Parathyroid adenoma (tissue), 2 donors: ENCODE results near the gene ACTR3.

Source experiments
- H2AFZ ChIP-seq: fragments of 300-600 bp; sonication (generic); one replicate; pipeline ENCODE4 v1.7.0; 2017; ENCODE audit warnings: antibody characterized with exemption, mild to moderate bottlenecking
- H3K27ac ChIP-seq: fragments of 300-600 bp; sonication (generic); one replicate; pipeline ENCODE4 v1.7.0; 2017
- H3K27me3 ChIP-seq: fragments of 300-600 bp; sonication (generic); one replicate; pipeline ENCODE4 v1.7.0; 2017; ENCODE audit warnings: low read length; ENCODE audit not compliant: control insufficient read depth, insufficient read depth
- H3K36me3 ChIP-seq: fragments of 300-600 bp; sonication (generic); one replicate; pipeline ENCODE4 v1.7.0; 2017; ENCODE audit warnings: low read length; ENCODE audit not compliant: control insufficient read depth, insufficient read depth
- H3K4me1 ChIP-seq: fragments of 300-600 bp; sonication (generic); one replicate; pipeline ENCODE4 v1.7.0; 2017; ENCODE audit warnings: control low read depth
- H3K4me2 ChIP-seq: fragments of 300-600 bp; sonication (generic); one replicate; pipeline ENCODE4 v1.7.0; 2017; ENCODE audit warnings: low read length
- H3K4me3 ChIP-seq: fragments of 300-600 bp; sonication (generic); one replicate; pipeline ENCODE4 v1.7.0; 2017; ENCODE audit warnings: low read depth, low read length
- H3K79me2 ChIP-seq: fragments of 300-600 bp; sonication (generic); one replicate; pipeline ENCODE4 v1.7.0; 2017; ENCODE audit warnings: control low read depth
- H3K9ac ChIP-seq: fragments of 300-600 bp; sonication (generic); one replicate; pipeline ENCODE4 v1.7.0; 2017; ENCODE audit warnings: mild to moderate bottlenecking
- H3K9me3 ChIP-seq: fragments of 300-600 bp; sonication (generic); one replicate; pipeline ENCODE4 v1.7.0; 2017; ENCODE audit warnings: low read length; ENCODE audit not compliant: control insufficient read depth
- TF ChIP-seq, protein P1 (sequence below): fragments of 300-600 bp; sonication (generic); IDR thresholded peaks from one replicate; pipeline ENCODE4 v1.7.0; 2017; ENCODE audit warnings: antibody characterized with exemption, mild to moderate bottlenecking
- donor health status: primary hyperparathyroidism.

ACTR3 gene

DNA sequence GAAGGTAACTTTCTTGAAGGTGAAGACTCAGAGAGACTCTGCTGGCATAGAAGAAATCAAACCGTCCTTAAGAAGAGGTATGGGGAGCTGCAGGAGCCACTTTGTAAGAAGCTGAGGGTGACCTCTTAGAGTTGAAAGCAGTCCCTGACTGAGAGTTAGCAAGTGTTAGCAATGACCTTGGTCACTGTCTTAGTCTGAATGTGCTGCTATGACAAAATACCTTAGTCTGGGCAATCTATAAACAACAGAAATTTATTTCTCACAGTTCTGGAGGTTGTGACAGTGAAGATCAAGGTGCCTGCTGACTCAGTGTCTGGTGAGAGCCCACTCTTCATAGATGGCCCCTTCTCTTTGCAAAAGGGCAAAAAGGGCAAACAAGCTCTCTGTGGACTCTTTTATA lies 35.7 kb upstream of the ACTR3 start:
- Histone ChIP-seq H3K27ac (no peak overlapping the region), H2AFZ (no peak overlapping the region), H3K36me3 (no peaks in the 10 kb centered on the region)

DNA sequence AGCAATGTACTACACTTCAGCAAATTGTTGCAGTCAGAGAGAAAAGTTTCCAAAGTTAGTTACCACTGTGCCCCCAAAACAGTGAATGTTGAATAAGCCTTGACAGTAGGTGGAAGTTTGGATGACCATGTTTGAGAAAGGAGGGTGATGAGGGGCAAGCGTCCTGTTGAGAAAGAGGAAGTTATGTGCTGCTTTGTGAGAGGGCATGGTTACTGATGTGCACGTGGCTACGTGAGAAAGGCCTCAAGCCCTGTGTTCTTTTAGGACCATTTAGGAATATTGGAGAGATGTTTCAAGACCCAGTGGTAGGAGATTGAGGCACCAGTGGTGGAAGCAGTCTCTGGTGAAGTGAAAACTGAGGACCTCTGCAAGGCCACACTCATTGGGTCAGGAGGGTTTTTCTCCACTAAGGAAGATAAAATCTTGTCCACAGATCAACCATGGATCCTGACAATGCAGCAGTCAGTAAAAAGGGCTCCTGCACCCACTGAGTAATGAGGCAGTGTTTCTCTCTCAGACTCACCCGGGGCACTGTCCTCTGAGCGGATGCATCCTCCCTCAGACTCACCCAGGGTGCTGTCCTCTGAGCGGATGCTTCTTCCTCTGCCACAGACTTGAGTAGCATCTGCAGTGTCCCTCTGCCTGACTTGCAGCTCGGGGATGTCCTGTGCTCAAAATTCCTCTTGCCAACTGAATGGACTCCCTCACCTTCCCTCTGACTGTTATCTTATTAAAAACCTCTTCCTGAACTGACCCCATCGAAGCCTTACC lies 34.7 kb upstream of the ACTR3 start:
- Histone ChIP-seq H3K36me3 (no peaks in the 10 kb centered on the region), H3K9me3 (no peaks in the 10 kb centered on the region), H3K27ac (no peak overlapping the region), H2AFZ (no peak overlapping the region), H3K4me1 (peaks cover 3% of the 10 kb centered on the region), H3K9ac (no peak overlapping the region), H3K4me3 (no peak overlapping the region), H3K27me3 (no peaks in the 10 kb centered on the region), H3K4me2 (no peak overlapping the region), H3K79me2 (no peaks in the 10 kb centered on the region)
- TF ChIP-seq, protein P1, sequence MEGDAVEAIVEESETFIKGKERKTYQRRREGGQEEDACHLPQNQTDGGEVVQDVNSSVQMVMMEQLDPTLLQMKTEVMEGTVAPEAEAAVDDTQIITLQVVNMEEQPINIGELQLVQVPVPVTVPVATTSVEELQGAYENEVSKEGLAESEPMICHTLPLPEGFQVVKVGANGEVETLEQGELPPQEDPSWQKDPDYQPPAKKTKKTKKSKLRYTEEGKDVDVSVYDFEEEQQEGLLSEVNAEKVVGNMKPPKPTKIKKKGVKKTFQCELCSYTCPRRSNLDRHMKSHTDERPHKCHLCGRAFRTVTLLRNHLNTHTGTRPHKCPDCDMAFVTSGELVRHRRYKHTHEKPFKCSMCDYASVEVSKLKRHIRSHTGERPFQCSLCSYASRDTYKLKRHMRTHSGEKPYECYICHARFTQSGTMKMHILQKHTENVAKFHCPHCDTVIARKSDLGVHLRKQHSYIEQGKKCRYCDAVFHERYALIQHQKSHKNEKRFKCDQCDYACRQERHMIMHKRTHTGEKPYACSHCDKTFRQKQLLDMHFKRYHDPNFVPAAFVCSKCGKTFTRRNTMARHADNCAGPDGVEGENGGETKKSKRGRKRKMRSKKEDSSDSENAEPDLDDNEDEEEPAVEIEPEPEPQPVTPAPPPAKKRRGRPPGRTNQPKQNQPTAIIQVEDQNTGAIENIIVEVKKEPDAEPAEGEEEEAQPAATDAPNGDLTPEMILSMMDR: no peak

More for the DNA sequence above, 35.7 kb upstream of the ACTR3 start:
- peaks cover 3% of the 10 kb centered on the region for H3K4me1 ChIP-seq
- TF ChIP-seq, protein P1: no peak
- no peaks in the 10 kb centered on the region for H3K9me3 ChIP-seq
- no peak overlapping the region for H3K4me3 ChIP-seq
- H3K79me2 ChIP-seq: no peaks in the 10 kb centered on the region
- no peak overlapping the region for H3K9ac ChIP-seq
- no peak overlapping the region for H3K4me2 ChIP-seq
- no peaks in the 10 kb centered on the region for H3K27me3 ChIP-seq

DNA sequence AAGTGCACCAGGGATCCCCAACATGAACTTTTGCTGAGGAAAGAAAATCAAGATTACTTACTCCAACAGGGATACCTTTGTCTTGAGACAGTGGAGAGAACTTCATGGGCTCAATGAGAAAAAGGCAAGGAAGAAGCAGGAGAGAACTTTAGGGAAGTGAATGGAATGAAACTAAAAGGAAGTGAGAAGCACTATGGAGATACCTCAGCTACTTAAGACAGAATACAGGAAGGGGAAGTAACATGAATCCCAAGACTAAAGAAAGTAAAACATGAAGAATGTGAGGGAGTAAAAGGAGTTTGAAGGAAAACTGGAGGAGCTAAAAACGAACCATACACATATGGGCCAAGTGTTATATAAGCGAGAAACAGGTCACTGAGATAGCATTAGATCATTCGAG lies 32.4 kb upstream of the ACTR3 start:
- no peak overlapping the region for H3K9ac ChIP-seq
- H3K9me3 ChIP-seq: no peaks in the 10 kb centered on the region
- no peak overlapping the region for H3K27ac ChIP-seq
- H3K4me1 ChIP-seq: no peaks in the 10 kb centered on the region
- TF ChIP-seq, protein P1: no peak
- no peak overlapping the region for H3K4me3 ChIP-seq
- no peaks in the 10 kb centered on the region for H3K36me3 ChIP-seq
- no peak overlapping the region for H2AFZ ChIP-seq
- H3K27me3 ChIP-seq: no peaks in the 10 kb centered on the region
- H3K4me2 ChIP-seq: no peak overlapping the region
- H3K79me2 ChIP-seq: no peaks in the 10 kb centered on the region

DNA sequence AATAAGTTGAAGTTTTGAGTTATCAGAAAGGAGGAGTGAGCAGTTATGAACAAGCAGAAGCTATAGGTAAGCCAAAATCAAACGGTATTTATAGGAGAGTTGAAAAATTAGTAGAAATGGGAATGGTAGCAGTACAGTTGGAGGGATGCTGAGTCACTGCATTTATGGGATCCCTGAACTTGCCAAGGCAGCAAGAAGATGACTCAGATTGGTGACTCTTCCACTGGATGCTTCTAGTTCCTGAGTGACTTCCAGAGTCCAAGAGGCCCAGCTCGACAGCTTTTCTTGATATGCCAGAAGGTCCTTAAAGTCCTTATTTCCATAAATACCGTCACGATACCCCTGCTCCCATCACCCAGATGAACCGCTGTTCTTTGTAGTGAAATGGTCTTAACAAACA lies 31.1 kb upstream of the ACTR3 start:
- TF ChIP-seq, protein P1: no peak

DNA sequence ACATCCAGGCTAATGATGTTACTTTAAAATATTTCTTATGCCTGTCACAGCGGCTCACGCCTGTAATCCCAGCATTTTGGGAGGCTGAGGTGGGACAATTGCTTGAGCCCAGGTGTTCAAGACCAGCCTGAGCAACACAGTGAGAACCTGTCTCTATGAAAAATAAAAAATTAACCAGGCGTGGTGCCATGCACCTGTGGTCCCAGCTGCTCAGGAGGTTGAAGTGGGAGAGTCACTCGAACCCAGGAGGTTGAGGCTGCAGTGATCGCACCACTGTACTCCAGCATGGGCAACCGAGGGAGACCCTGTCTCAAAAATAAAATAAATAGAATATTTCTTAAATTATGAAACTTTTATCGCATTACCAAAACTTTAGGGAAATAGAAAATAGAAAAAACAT lies 28.1 kb upstream of the ACTR3 start:
- Histone ChIP-seq H3K79me2 (no peaks in the 10 kb centered on the region), H3K4me3 (no peak overlapping the region), H3K4me1 (no peaks in the 10 kb centered on the region), H2AFZ (no peak overlapping the region), H3K9me3 (no peaks in the 10 kb centered on the region), H3K9ac (no peak overlapping the region), H3K27me3 (no peaks in the 10 kb centered on the region), H3K27ac (no peak overlapping the region), H3K4me2 (no peak overlapping the region), H3K36me3 (no peaks in the 10 kb centered on the region)
- TF ChIP-seq, protein P1: no peak

More for the DNA sequence above, 31.1 kb upstream of the ACTR3 start:
- no peaks in the 10 kb centered on the region for H3K4me1 ChIP-seq
- H3K27me3 ChIP-seq: no peaks in the 10 kb centered on the region
- no peaks in the 10 kb centered on the region for H3K9me3 ChIP-seq
- no peak overlapping the region for H3K4me3 ChIP-seq
- no peak overlapping the region for H3K27ac ChIP-seq
- no peak overlapping the region for H3K9ac ChIP-seq
- no peaks in the 10 kb centered on the region for H3K79me2 ChIP-seq
- no peak overlapping the region for H2AFZ ChIP-seq
- no peaks in the 10 kb centered on the region for H3K36me3 ChIP-seq
- H3K4me2 ChIP-seq: no peak overlapping the region
